T-helper 1 cell (primary cell): ENCODE results near the gene PIK3CD.
"Not testable (repeated sequence)": the region's sequence is repeated elsewhere in the genome, so short reads cannot be mapped to it uniquely, and the experiment has no call there.

Source experiments
- DNase-seq, 5 donors: peaks; one replicate each; pipeline ENCODE4 v3.0.0-alpha.2; 2012 to 2020

PIK3CD gene

DNA sequence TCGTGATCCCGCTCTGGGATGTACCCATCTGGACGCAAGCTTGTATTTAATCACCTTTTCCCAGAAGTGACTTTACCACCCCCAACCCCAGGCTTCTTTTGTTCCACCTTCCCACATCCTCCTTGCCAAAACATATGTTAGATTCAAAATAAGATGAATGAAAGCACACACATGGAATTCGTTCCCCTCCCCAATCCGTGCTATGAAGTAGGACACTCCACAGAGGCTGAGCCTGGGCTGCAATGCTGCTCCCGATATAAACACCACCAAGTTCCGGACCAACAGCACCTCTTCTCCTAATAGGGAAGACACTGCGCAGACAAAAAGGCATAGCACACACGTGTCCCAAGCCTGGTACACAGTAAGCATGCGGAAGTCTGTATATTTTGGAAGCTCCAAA, 86.1 kb downstream of the PIK3CD start:
- no peak for DNase-seq

DNA sequence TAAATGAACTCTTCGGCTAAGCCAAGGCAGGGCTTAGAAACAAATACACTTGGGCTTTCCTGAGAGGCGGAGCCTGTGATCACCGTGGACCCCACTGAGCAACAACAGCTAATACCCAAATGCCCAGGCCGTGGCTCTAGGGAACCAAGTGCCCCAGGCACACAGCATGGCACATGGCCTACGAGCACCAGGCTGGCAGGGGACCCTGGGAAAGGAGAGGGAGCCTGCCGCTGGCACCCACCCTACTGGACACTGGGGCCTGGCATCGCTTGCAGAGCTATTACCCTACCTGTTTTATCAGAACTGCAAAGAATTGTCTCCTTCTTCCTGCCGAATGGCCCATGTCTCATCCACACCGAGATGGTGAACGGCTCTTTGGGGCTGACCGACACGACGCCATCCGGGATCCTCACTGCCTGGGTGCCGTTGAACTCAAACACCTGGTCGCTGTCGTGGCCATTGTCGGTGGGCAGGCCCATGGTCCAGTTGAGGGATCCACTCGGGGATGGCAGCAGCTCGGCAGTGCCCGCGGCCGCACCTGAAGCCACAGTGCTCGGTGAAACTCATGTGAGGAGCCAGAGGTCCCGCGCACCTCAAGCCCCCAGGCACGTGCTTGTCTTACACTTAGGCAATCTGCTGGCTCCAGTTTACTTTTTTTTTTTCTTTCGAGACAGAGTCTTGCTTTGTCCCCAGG, 92.7 kb downstream of the PIK3CD start:
- no peak for DNase-seq

DNA sequence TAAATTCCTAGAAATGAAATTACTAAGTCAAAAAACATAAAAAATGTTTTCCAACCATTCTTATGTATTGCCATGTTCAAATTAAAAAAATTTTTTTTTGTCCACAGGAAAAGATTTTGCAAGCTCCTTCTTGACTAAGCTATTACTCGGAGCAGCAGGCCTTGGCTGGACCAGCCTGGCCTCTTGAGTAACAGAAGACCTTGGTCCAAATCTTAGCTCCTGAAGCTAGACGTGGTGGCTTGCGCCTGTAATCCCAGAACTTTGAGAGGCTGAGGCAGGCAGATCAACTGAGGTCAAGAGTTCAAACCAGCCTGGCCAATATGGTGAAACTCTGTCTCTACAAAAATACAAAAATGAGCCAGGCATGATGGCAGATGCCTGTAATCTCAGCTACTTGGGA, 94.7 kb downstream of the PIK3CD start:
- DNase-seq = no peak

DNA sequence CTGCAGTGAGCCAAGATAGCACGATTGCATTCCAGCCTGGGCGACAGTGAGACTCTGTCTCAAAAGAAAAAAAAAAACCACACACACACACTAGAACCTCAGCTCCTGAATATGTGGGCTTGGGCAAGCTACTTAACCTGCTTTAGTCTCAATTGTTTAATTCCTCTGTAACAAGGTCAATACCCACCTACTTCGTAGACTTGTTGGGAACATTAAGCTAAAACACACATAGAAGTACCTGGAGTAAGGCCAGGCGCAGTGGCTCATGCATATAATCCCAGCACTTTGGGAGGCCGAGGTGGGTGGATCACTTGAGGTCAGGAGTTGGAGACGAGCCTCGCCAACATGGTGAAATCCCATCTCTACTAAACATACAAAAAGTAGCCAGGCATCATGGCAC, 95.1 kb downstream of the PIK3CD start:
- DNase-seq = no peak

DNA sequence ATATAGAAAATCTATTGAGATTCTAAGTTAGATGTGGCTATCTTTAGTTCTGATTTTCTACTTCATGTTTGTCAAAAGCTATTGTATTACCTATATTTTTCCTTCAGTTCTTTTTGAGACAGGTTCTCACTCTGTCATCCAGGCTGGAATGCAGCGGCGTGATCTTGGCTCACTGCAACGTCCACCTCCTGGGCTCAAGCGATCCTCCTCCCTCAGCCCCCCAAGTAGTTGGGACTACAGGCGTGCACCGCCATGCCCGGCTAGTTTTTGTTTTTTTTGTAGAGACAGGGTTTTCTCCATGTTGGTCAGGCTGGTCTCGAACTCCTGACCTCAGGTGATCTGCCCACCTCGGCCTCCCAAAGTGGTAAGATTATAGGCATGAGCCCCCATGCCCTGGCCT, 96.9 kb downstream of the PIK3CD start:
- not testable (repeated sequence) for DNase-seq

DNA sequence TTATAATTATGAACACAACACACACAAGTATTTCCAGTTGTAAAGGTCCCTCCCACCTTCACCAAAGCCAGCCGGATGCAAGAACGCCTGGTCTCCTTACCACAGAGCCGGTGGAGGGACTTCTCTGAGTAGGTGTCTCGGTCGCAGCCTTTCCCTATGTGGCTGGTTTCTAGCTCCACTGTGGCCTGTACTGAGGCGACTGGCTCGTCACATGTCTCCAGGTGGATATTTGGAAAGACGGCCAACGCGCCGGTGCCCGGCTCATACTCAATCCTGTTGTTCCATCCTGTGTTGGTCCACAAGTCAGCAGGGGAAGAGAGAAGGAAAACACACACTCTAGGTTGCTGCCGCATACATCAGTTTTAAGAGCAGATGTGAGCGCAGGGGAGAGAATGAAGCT, 97.8 kb downstream of the PIK3CD start:
- no peak for DNase-seq

DNA sequence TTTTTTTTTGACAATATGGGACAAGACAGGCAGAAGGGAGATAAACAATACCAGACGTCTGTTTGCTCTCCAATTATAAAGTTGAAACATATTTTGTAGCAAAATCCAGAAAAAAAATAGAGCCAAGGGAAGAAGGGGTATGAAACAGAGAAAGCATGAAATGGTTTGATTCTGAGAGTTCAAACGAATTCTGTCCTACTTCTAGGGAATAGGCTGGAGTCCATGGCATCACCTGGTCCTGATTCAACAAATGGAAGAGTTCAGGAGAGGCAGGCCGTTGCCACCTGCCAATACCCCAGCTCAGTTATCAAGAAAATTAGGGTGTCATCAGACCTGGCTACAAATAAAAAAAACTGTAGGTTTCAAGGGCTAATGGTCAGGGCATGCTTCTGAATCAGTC, 100.4 kb downstream of the PIK3CD start:
- no peak for DNase-seq

DNA sequence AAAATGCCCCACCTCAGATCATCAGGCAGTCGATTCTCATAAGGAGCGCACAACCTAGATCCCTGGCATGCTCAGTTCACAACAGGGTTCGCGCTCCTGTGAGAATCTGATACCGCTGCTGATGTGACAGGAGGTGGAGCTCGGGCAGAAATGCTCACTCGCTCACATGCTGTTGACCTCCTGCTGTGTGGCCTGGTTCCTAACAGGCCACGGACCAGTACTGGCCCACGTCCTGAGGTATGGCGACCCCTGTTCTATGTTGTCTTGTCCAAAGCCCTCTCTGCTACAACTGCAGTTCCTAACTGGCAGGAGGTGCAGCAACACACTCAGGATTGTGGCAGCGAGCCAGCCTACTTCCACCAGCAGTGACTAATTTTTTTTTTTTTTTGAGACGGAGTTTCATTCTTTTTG, 101.6 kb downstream of the PIK3CD start:
- no peak for DNase-seq

DNA sequence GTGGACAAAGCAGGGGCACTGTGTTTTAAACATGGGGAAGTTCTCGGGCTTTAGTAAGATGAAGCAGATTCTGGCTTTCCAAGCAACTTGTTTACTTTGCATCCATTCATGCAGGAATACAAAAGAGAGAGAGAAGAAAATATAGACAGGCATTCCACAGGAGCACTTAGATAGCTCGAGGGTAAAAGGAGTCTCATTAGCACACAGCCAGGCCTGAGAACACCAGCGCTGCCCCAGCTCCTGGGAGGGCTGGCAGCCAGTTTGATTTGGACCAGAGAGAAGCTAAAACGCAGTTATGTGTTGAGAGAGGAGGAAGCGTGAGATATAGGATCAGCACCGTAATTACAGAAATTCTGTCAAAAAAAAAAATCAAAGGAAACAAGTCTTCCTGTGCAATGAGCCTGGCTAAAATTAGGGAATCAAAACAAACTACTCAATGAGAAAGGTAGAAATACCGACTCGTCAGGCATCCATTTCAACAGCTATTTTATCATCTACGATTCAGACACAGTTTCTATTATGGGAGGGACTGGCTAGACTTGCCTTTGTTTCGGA, 104.0 kb downstream of the PIK3CD start:
- no peak for DNase-seq

DNA sequence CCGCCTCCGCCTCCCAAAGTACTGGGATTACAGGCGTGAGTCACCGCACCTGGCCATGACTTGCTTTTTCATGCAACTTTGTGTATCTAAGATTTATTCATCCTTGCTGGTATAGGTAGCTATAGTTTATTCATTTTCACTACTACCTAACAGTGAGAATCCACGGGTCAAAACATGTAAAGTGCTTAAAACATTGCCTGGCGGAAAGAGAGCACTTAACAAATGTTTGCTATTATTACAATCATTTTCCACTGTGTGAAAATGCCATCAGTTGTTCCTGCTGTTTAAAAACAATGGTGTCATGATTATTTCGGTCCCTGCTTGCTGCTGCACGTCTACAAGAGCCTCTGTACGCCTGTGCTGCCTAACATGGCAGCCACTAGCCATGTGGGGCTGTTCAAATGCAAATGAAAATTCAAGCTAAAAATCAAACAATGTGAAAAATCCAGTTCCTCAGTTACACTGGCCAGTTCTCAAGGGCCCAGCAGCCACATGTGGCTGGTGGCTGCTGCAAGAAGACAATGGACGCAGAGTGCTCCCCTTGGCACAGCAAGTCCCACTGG, 107.1 kb downstream of the PIK3CD start:
- DNase-seq = no peak

DNA sequence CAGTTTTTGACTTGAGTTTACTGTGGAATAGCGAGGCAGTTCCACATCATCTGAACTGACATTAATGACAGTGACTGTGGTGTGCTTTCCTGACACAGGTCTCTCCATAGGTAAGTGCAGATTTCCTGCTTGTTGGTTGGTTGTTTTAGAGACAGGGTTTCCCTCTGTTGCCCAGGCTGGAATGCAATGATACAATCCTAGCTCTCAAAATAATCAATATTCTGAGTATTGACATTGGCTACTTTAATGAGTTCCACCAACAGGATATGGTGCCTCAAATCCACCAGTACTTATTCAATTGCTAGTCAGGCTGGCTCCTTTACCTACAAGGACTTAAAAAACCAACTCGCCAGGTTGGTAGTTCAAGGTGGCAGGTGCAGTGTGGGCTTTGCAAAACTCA, 108.4 kb downstream of the PIK3CD start:
- DNase-seq = no peak

DNA sequence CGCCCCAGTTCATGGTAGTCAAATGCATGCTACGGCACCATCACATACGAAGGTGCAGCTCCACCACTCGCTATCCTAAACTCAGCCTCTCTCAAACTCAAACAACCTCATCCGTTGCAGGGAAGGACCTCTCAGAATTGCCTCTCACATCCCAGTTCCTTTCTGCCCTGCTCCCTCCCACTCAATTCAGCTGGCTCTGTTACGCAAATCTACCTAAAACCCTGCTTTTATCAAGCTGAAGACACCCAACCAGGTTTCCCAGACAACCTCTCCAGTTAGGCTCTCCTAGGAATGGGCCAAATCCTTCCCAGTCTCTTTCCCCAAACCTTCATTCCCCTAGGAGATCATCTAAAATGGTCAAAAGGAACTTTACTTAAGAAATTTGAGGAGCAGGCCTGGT, 109.3 kb downstream of the PIK3CD start:
- no peak for DNase-seq

DNA sequence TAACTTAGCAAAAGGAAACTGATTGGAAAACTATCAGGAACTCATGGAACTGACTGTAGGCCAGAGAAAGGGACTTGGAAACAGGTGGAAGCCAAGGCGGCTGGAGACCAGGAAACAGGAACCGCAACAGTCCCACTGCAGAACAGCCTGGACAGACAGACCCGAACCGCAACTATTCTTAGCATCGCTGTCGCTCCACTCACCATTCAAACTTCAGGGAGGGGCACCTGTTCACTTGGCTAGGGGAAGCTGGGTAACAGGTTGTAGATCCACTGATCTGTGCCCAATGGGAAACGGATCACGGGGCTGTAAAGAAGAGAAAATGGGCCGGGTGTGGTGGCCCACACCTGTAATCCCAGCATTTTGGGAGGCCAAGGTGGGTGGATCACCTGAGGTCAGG, 110.3 kb downstream of the PIK3CD start:
- DNase-seq = no peak

DNA sequence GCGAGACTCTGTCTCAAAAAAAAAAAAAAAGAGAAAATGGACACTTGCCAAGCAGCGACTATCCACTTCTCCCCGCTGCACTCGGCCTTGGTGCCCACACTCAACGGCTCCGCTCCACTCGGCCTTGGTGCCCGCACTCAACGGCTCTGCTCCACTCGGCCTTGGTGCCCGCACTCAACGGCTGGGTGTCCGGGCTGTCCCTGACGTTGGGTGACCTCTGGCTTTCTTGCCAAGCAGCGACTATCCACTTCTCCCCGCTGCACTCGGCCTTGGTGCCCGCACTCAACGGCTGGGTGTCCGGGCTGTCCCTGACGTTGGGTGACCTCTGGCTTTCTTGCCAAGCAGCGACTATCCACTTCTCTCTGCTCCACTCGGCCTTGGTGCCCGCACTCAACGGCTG, 110.9 kb downstream of the PIK3CD start:
- not testable (repeated sequence) for DNase-seq

DNA sequence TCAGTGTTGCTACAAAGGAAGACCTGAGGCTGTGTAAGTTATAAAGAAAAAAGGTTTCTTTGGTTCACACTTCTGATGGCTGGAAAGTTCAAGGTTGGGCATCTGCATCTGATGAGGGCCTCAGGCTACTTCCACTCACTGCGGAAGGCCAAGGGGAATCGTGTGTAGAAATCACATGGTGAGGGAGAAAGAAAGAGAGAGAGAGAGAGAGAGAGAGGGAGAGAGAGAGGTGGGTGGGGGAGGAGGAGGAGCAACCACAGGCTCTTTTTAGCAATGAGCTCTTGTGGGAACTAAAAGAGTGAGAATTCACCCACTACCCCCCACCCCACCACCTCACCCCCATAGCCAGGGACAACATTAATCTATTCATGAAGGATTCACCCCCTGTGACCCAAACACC, 112.4 kb downstream of the PIK3CD start:
- no peak for DNase-seq

DNA sequence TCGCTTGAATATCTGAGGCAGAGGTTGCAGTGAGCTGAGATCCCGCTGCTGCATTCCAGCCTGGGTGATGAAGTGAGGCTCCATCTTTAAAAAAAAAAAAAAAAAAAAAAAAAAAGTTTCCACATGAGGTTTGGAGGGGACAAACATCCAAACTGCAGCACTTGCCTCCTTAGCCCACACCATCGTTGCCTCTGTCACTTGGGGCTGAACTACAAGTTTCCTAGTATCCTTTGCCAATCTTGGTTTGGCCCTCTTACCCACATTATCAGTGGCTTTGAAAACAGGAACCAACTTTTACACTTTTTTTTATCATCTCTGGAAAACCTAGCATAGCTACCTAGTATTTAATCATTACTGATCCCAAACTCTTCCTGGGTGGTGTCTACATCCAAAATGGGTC, 113.0 kb downstream of the PIK3CD start:
- no peak for DNase-seq

DNA sequence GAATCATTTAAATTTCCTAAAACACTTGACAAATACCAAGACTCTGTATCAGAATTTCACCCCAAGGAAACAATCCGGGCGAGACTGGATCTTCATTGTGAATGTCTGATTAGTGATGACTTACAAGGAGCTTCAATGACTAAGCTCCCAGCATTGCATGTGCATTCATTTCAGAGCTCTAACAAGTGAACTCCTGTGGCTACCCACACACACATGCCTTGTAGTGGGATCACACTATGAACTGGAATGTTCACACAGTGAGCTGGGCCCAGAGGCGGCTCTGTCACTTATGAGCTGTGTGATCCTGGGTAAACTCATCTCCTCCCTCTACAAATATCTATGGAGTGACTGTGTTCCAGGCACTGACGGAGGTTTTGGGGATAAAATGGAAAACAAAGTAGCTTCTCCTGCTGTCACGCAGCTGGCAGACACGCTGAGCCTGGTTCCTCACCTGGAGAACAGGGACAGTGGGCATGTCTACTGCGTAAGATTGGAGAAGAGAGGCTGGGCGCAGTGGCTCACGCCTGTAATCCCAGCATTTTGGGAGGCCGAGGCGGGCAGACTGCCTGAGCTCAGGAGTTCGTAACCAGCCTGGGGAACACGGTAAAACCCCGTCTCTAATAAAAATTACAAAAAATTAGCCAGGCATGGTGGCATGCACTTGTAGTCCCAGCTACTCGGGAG, 115.4 kb downstream of the PIK3CD start:
- DNase-seq = no peak

DNA sequence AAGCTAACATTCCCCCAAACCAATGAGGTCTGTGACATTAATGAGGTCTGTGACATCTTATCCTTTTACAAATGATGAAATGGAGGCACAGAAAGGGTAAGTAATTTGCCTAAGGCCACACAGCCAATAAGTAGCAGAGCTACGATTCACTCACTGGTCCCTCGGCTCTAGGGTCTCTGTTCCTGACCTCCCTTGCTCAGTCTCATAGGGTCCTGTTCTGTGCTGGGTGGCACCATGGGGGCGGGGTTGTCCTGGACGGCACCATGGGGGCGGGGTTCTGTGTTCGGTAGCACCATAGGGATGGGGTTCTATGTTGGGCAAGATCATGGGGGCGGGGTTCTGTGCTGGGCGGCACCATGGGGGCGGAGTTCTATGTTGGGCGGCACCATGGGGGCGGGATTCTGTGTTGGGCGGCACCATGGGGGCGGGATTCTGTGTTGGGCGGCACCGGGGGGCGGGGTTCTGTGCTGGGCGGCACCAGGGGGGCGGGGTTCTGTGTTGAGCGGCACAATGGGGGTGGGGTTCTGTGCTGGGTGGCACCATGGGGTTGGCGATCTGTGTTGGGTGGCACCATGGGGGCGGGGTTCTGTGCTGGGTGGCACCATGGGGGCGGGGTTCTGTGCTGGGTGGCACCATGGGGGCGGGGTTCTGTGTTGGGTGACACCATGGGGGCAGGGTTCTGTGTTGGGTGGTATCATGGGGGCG, 116.6 kb downstream of the PIK3CD start:
- DNase-seq = peak in 3 of 5 donors; percentile 6 to 23 (median 13)

DNA sequence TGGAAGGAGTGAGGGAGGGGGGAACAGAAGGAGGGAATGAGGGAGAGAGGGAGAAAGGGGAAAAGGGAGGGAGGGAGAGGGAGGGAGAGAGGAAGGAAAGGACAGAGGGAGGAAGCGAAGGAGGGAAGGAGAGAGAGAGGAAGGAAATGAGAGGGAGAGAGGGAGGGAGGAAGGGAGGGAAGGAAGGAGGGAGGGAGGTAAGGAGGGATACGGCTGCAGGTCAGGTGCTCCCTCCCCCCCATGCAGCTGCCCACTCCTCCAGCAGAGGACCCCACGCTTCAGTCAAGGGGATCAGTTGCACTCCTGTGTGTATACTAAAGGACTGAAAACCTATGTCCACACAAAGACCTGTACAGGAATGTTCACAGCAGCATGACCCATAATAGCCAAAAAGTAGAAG, 117.5 kb downstream of the PIK3CD start:
- DNase-seq = no peak

DNA sequence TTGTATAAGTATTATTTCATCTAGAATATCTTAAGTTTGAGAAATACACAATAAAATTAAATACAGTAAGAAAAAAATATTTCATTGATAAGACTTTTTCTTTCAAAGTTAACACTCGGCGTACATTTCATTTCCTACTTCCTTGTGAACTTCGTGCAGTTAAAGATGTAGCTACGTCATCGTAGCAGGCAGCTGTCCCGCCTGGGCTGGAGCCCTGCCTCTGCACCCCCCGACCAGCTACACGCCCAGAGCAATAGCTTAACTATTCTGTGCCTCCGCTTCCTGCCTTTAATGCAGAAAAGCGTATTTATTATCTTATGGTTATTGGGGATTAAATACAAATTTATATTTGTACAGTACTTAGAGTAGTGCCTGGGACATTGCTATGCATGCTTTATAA, 118.8 kb downstream of the PIK3CD start:
- DNase-seq = no peak

DNA sequence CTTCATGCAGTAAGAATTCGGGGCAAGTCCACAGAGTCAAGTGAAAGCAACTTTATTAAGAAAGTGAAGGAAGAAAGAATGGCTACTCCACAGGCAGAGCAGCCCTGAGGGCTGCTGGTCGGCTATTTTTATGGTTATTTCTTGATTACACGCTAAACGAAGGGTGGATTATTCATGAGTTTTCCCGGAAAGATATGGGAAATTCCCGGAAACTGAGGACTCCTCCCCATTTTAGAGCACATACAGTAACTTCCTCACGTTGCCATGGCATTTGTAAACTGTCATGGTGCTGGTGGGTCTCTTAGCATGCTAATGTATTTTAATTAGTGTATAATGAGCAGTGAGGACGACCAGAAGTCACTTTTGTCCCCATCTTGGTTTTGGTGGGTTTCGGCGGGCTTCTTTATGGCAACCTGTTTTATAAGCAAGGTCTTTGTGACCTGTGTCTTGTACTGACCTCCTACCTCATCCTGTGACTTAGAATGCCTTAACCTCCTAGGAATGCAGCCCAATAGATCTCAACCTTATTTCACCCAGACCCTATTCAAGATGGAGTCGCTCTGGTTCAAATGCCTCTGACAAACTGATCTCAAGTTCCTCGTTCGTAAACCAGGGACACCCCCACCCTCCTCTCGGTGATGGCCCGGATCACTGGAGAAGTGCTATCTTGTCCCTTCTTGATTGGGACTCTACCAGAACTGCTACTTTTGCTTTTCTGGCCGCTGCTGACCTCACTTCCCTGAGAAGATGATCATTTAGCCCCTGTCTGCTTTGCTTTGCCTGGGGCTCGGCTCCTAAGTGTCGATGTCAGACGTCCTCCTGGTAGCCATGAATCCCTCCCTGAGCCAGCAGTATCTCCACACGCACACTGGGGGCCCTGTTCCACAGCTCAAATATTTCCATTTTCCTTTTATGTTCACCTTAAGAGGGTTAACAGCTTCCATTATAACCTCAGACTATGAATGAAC, 123.5 kb downstream of the PIK3CD start:
- DNase-seq = no peak

DNA sequence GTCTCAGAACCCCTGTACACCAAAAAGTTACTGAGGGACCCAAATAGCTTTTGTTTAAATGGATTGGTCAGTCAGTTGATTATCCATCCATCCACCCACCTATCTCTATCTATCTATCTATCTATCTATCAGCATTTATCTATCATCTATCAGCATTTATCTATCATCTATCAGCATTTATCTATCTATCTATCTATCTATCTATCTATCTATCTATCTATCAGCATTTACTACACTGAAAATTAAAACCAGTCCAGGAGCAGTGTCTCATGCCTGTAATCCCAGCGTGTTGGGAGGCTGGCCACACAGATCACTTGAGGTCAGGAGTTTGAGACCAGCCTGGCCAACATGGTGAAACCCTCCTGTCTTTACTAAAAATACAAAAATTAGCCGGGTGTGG, 125.2 kb downstream of the PIK3CD start:
- no peak for DNase-seq
